ENCODE measurements around the gene WDFY3.

GRCh38 chr4:84706286-84706685 is 260.2 kb downstream of the WDFY3 start:
- no peak for TF ChIP-seq CTCF (IDR thresholded peaks at IDR 0.05; ENCODE audit: low read depth, low read length)
- TF ChIP-seq EZH2phosphoT487 (IDR thresholded peaks at IDR 0.05; ENCODE audit: low read depth): no peak

All from OCI-LY3 (cell line).